Heart left ventricle (tissue), 13 donors: ENCODE measurements around the gene C1orf53.

Source experiments
- CTCF ChIP-seq, 12 donors: fragments of 200-600 bp; sonication (generic) in 4 of 12; IDR thresholded peaks; one replicate each; pipeline versions ENCODE4 v1.5.0 to v1.8.0; 2018 to 2022; ENCODE audit warnings: antibody characterized with exemption in 12 of 12, mild to moderate bottlenecking in 5 of 12
- POLR2A ChIP-seq, 2 donors: fragments of 450-650 bp; IDR thresholded peaks; one replicate each; pipeline ENCODE4 v1.6.1; 2017; ENCODE audit warnings: antibody characterized with exemption in 2 of 2, mild to moderate bottlenecking in 2 of 2, moderate library complexity in 2 of 2
- donor health status: ischemic (EF 13 %, LVEDD 7.1; RV severe dilation, severe dysfunction).
- donor health status: DM: no; HTN: yes; CAD: no.
- donor health status: DM: no; HTN: no; CAD: no.
- donor health status: ischemic (EF 25% LVEDD 6.9; RV normal size, moderate dysfunction).
- donor health status: ischemic (EF 25% LVEDD 5.7; RV mildly dilated, moderate dysfunction).
- donor health status: ischemic (EF 35%, LVEDD 5.7; RV mildly dilated, moderate dysfunction).
- donor health status: nonischemic (EF 11% LVEDD 7.7; RV severe dilation, severe dysfunction).
- donor health status: DM: yes; HTN: yes; CAD: no.
- donor health status: PGD.
- donor health status: ischemic (EF 29% LVEDD 5.4; RV normal size, mild dysfunction).
- donor health status: nonischemic (EF 23%, LVEDD 6.1; RV moderate dilation, normal function).

GRCh38 chr1:197876894-197877293, 25.5 kb upstream of the C1orf53 start:
- TF ChIP-seq CTCF (IDR thresholded peaks at IDR 0.05) = no peak
- TF ChIP-seq POLR2A (IDR thresholded peaks at IDR 0.05) = no peak
